Naive thymus-derived CD4-positive, alpha-beta T cell (primary cell): ENCODE measurements around the gene GPR146. TPM values are rescaled to one million over a fixed set of nuclear protein-coding genes. Genes with fewer than 3 reads are reported as not detected.

Experiments
- ATAC-seq: fragments of 150-1000 bp; cut with Tn5 transposase; 2 replicates; pipeline ENCODE4 v1.10.0; 2021; ENCODE audit warnings: mild to moderate bottlenecking, moderate library complexity
- CTCF ChIA-PET: fragments of 350-600 bp; sonication (Branson Sonifier 250); formaldehyde crosslinking; loops from one replicate; lab custom pipeline; 2021; ENCODE audit warnings: antibody characterized with exemption; lab: Charles Lee
- POLR2A ChIA-PET: fragments of 350-600 bp; sonication (Branson Sonifier 250); formaldehyde crosslinking; loops from one replicate; lab custom pipeline; 2021; ENCODE audit warnings: antibody characterized with exemption, inconsistent platforms; lab: Charles Lee
- DNase-seq, 9 donors: peaks; one replicate each; pipeline versions ENCODE4 v3.0.0 to v3.0.0-alpha.2; 2020 to 2022; ENCODE audit warnings: mixed read lengths in 1 of 9
- H3K27ac ChIP-seq: one replicate; pipeline ENCODE4 v1.7.0; 2013; ENCODE audit warnings: mild to moderate bottlenecking, low read depth, low read length, moderate library complexity
- H3K27me3 ChIP-seq, 2 donors: one replicate each; pipeline ENCODE4 v1.7.0; 2013; ENCODE audit warnings: low read length in 2 of 2, mild to moderate bottlenecking in 2 of 2, moderate library complexity in 2 of 2; ENCODE audit not compliant: control insufficient read depth in 2 of 2, insufficient read depth in 2 of 2
- H3K36me3 ChIP-seq, 3 experiments: 1 replicate in 2 of 3; 2 replicates in 1 of 3; pipeline ENCODE4 v1.7.0; 2013; ENCODE audit warnings: low read length in 3 of 3, mild to moderate bottlenecking in 3 of 3, moderate library complexity in 1 of 3; ENCODE audit not compliant: insufficient read depth in 3 of 3, control insufficient read depth in 2 of 3
- H3K4me1 ChIP-seq, 2 donors: one replicate each; pipeline ENCODE4 v1.7.0; 2013; ENCODE audit warnings: low read length in 2 of 2, mild to moderate bottlenecking in 2 of 2, moderate library complexity in 1 of 2; ENCODE audit not compliant: control insufficient read depth in 2 of 2, insufficient read depth in 2 of 2
- H3K4me3 ChIP-seq: 2 replicates; pipeline ENCODE4 v1.7.0; 2013; ENCODE audit warnings: mild to moderate bottlenecking, low read length
- H3K9me3 ChIP-seq, 3 experiments: 1 replicate in 2 of 3; 2 replicates in 1 of 3; pipeline ENCODE4 v1.7.0; 2013; ENCODE audit warnings: low read length in 3 of 3; ENCODE audit not compliant: control insufficient read depth in 2 of 3
- H3K27ac Mint-ChIP-seq, 9 donors: one replicate each; pipeline ENCODE4 v1.8.0; 2020 to 2022; ENCODE audit warnings: mixed read lengths in 9 of 9, mild to moderate bottlenecking in 8 of 9, moderate library complexity in 5 of 9, inconsistent platforms in 2 of 9
- H3K27me3 Mint-ChIP-seq, 5 donors: one replicate each; pipeline ENCODE4 v1.8.0; 2021 to 2022; ENCODE audit warnings: mixed read lengths in 5 of 5, mild to moderate bottlenecking in 1 of 5
- H3K36me3 Mint-ChIP-seq, 5 donors: one replicate each; pipeline ENCODE4 v1.8.0; 2020 to 2022; ENCODE audit warnings: mixed read lengths in 5 of 5, mild to moderate bottlenecking in 3 of 5, inconsistent platforms in 1 of 5
- H3K4me1 Mint-ChIP-seq, 7 donors: one replicate each; pipeline ENCODE4 v1.8.0; 2020 to 2022; ENCODE audit warnings: mixed read lengths in 7 of 7, mild to moderate bottlenecking in 3 of 7, inconsistent platforms in 1 of 7
- H3K4me3 Mint-ChIP-seq, 10 donors: one replicate each; pipeline ENCODE4 v1.8.0; 2020 to 2022; ENCODE audit warnings: mild to moderate bottlenecking in 10 of 10, mixed read lengths in 10 of 10, moderate library complexity in 6 of 10, inconsistent platforms in 2 of 10
- H3K9me3 Mint-ChIP-seq, 11 donors: one replicate each; pipeline ENCODE4 v1.8.0; 2020 to 2022; ENCODE audit warnings: mixed read lengths in 11 of 11, mild to moderate bottlenecking in 4 of 11, inconsistent platforms in 1 of 11, moderate library complexity in 1 of 11
- intact Hi-C, 2 donors: fragments of 100-400 bp; cut with micrococcal nuclease; formaldehyde crosslinking; loops; one replicate each; pipeline ENCODE4 v1.15.1; 2023
- polyA plus RNA-seq, 2 donors: library from polyadenylated mRNA; unstranded; fragments of 300-500 nt; fragmentation: Illumina TruSeq; gene quantifications; one replicate each; pipeline ENCODE4 v1.2.3, GENCODE V29; 2021
- total RNA-seq, 6 experiments: library from RNA in 5 of 6; stranded (reverse) in 5 of 6; gene quantifications; 1 replicate in 5 of 6; 2 replicates in 1 of 6; pipeline ENCODE4 v1.2.3 and lab custom pipeline; 2021 to 2026

The GPR146 gene
- total and polyA plus RNA-seq, 7 experiments from 2014 or later, result 10.1 to 26.5 (median 15.9) TPM

DNA sequence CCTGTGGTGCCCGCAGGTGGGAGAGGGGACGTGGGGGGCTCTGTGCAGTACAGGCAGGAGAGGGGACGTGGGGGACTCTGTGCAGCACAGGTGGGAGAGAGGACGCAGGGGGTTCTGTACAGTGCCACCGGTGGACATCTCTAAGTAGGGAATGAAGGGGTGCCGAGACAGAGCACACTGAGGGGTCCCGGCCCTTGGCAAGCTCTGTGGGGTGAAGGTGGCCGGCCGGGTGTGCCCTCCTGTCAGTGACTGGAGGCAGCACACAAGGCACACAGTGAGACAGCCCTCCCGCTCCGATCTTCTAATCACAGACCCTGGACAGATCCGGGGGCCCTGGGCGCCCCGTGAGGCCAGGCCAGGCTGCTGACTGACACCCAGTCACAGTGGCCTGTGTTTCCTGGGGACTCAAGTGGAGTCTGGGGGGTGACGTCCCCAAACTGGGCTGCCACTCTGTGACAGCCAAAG lies 11.2 kb downstream of the GPR146 start:
- Mint-ChIP-seq H3K36me3 (peaks cover 0 to 9% (median 0%) of the 10 kb centered on the region in 5 donors), H3K27me3 (no peaks in the 10 kb centered on the region), H3K4me1 (peaks cover 17 to 61% (median 36%) of the 10 kb centered on the region in 7 donors), H3K9me3 (no peaks in the 10 kb centered on the region), H3K4me3 (peak overlapping the region; percentile 86 to 99 (median 93)), H3K27ac (peak overlapping the region; percentile 59 to 93 (median 89))
- Histone ChIP-seq H3K27ac (peak overlapping the region; percentile 71), H3K9me3 (no peaks in the 10 kb centered on the region), H3K27me3 (no peaks in the 10 kb centered on the region), H3K4me1 (peaks cover 0 to 25% of the 10 kb centered on the region in 2 donors), H3K36me3 (peaks cover 0 to 11% (median 0%) of the 10 kb centered on the region in 3 experiments), H3K4me3 (peak overlapping the region; percentile 68)
- ChIA-PET POLR2A (interaction anchor here (1.0 to 4.1 kb wide), 6 partner anchors 10 to 80 kb away, joined by 3 to 52 read pairs (median 9); partner anchors contain the start of genes COX19 and GPR146), CTCF (interaction anchor here (1.5 to 4.8 kb wide), 3 partner anchors 10 to 61 kb away, joined by 10 to 42 read pairs (median 16); partner anchors contain the start of gene GPR146)
- intact Hi-C loops, result loop anchor here in 1 of 2 donors (1.0 kb wide), 2 partner anchors 11 to 27 kb away; partner anchors contain the start of gene GPR146
- ATAC-seq (peak; percentile 10), DNase-seq (peak in 1 of 9 donors; percentile 19)

DNA sequence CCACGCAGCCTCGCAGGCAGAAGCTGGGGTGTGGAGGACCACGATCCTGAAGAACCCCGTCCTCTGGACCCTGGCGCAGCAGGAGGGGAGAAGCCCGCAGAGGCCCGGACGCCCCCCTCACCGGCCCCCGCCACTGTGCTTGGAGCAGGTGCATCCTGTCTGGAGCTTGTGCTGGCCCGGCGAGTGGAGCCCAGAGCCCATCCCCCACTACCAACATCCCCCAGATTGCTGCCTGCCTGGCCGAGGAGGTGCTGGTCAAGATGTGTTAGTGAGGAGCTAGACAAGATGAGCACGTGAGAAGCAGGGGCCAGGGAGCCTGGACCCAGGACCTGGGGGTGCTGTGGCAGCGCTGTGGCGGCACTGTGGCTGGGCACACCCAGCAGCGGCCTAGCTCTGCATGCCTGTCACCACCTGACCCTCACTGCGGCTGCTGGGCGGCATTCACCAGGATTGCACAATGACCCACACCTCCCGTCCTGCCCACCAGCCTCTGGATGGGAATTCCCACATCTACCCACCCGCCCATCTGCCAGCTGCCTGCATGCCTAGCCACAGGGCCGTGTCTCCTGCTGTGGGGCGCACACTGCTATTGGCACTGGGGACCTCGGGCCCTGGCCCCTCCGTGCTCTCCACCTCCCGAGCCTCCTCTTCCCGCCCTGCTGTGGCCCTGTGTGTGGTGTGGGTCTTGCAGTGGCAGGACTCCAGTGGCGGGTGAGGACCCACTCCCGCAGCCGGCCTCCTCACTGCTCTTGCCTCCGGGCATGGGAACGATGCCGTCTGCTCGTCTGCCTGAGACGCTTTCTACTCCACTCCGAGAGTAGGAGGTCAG lies 11.8 kb downstream of the GPR146 start:
- ChIA-PET CTCF (interaction anchor here (1.3 to 4.8 kb wide), 4 partner anchors 9 to 63 kb away, joined by 6 to 42 read pairs (median 13); partner anchors contain the start of gene GPR146), POLR2A (interaction anchor here (1.0 to 4.1 kb wide), 5 partner anchors 9 to 81 kb away, joined by 3 to 52 read pairs (median 13); partner anchors contain the start of genes COX19 and GPR146)
- ATAC-seq (no peak), DNase-seq (no peak)
- peaks cover 0 to 9% (median 0%) of the 10 kb centered on the region in 5 donors for H3K36me3 Mint-ChIP-seq
- peaks cover 0 to 25% of the 10 kb centered on the region in 2 donors for H3K4me1 ChIP-seq
- H3K27ac Mint-ChIP-seq, result peak overlapping the region in 6 of 9 donors; percentile 72 to 93 (median 90)
- no peaks in the 10 kb centered on the region for H3K9me3 ChIP-seq
- no peaks in the 10 kb centered on the region for H3K27me3 ChIP-seq
- peak overlapping the region; percentile 86 to 99 (median 93) for H3K4me3 Mint-ChIP-seq
- peaks cover 0 to 11% (median 0%) of the 10 kb centered on the region in 3 experiments for H3K36me3 ChIP-seq
- peaks cover 17 to 60% (median 36%) of the 10 kb centered on the region in 7 donors for H3K4me1 Mint-ChIP-seq
- intact Hi-C loops, result loop anchor here in 1 of 2 donors (1.0 kb wide), 2 partner anchors 12 to 28 kb away; partner anchors contain the start of gene GPR146
- peak overlapping the region; percentile 68 for H3K4me3 ChIP-seq
- H3K9me3 Mint-ChIP-seq, result no peaks in the 10 kb centered on the region
- peak overlapping the region; percentile 71 for H3K27ac ChIP-seq
- H3K27me3 Mint-ChIP-seq, result no peaks in the 10 kb centered on the region

DNA sequence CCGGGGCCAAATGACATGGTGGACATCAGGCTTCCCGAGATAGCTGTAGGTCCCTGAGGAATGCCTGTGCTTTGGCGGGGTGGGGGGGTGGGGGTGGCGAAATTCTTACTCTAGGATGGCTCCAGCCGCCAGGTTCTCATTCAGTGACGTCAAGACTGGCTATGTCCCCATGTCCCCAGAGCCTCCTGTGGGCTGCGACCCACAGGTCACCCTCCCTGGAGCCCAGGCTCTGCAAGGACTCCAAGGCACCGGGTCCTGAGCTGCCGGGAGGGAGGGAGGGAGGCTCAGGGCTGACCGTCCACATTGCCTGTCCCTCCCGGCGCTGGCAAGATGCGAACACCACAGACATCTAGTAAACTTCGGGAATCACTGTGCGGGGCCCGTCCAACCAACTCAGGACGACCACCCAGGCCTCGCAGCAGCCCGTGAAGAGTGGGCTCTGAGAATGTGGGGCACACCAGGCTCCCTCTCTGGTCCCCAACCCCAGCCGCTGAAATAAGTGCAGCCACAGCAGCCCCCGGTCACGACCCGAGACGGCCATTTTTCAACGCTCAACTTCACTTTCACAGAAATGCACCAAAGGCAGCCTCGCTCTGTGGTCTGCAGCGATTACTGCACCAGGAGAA lies 12.6 kb downstream of the GPR146 start:
- H3K4me1 ChIP-seq, result peaks cover 0 to 25% of the 10 kb centered on the region in 2 donors
- peak overlapping the region in 1 of 9 donors; percentile 72 for H3K27ac Mint-ChIP-seq
- peak overlapping the region in 7 of 10 donors; percentile 14 to 99 (median 96) for H3K4me3 Mint-ChIP-seq
- H3K27ac ChIP-seq, result no peak overlapping the region
- ChIA-PET CTCF (interaction anchor here (0.6 to 1.3 kb wide), 2 partner anchors 64 to 74 kb away, joined by 4 to 6 read pairs; no protein-coding TSS in a partner anchor), POLR2A (interaction anchor here (1.6 to 4.1 kb wide), 3 partner anchors 9 to 82 kb away, joined by 5 to 52 read pairs (median 10); partner anchors contain the start of genes COX19 and GPR146)
- intact Hi-C loops, result no loop called here
- ATAC-seq (no peak), DNase-seq (no peak)
- no peaks in the 10 kb centered on the region for H3K27me3 ChIP-seq
- H3K4me1 Mint-ChIP-seq, result peaks cover 14 to 59% (median 32%) of the 10 kb centered on the region in 7 donors
- H3K27me3 Mint-ChIP-seq, result peaks cover 0 to under 1% (median 0%) of the 10 kb centered on the region in 5 donors
- peaks cover 0 to 9% (median 0%) of the 10 kb centered on the region in 5 donors for H3K36me3 Mint-ChIP-seq
- H3K4me3 ChIP-seq, result no peak overlapping the region
- H3K36me3 ChIP-seq, result peaks cover 0 to 11% (median 0%) of the 10 kb centered on the region in 3 experiments
- peaks cover 0 to 1% (median 0%) of the 10 kb centered on the region in 11 donors for H3K9me3 Mint-ChIP-seq
- H3K9me3 ChIP-seq, result no peaks in the 10 kb centered on the region

DNA sequence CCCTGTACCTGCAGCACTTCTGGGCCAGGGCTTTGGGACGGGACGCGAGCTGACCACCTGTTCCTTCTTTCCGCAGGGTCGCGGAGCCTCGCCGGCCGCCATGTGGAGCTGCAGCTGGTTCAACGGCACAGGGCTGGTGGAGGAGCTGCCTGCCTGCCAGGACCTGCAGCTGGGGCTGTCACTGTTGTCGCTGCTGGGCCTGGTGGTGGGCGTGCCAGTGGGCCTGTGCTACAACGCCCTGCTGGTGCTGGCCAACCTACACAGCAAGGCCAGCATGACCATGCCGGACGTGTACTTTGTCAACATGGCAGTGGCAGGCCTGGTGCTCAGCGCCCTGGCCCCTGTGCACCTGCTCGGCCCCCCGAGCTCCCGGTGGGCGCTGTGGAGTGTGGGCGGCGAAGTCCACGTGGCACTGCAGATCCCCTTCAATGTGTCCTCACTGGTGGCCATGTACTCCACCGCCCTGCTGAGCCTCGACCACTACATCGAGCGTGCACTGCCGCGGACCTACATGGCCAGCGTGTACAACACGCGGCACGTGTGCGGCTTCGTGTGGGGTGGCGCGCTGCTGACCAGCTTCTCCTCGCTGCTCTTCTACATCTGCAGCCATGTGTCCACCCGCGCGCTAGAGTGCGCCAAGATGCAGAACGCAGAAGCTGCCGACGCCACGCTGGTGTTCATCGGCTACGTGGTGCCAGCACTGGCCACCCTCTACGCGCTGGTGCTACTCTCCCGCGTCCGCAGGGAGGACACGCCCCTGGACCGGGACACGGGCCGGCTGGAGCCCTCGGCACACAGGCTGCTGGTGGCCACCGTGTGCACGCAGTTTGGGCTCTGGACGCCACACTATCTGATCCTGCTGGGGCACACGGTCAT lies 13.3 kb downstream of the GPR146 start:
- Mint-ChIP-seq H3K4me3 (peak overlapping the region in 6 of 10 donors; percentile 9 to 99 (median 63)), H3K4me1 (peaks cover 19 to 56% (median 27%) of the 10 kb centered on the region in 7 donors), H3K36me3 (peaks cover 0 to 9% (median 0%) of the 10 kb centered on the region in 5 donors), H3K27ac (no peak overlapping the region), H3K9me3 (peaks cover 0 to 1% (median 0%) of the 10 kb centered on the region in 11 donors), H3K27me3 (peaks cover 0 to 3% (median 0%) of the 10 kb centered on the region in 5 donors)
- ChIA-PET POLR2A (interaction anchor here (1.2 to 2.3 kb wide), 3 partner anchors 10 to 83 kb away, joined by 5 to 10 read pairs (median 5); partner anchors contain the start of genes COX19 and GPR146), CTCF (interaction anchor here (0.6 to 1.7 kb wide), 3 partner anchors 65 to 75 kb away, joined by 4 to 8 read pairs (median 6); no protein-coding TSS in a partner anchor)
- Histone ChIP-seq H3K27me3 (no peaks in the 10 kb centered on the region), H3K27ac (no peak overlapping the region), H3K4me3 (no peak overlapping the region), H3K4me1 (peaks cover 0 to 25% of the 10 kb centered on the region in 2 donors), H3K9me3 (no peaks in the 10 kb centered on the region), H3K36me3 (peaks cover 0 to 11% (median 0%) of the 10 kb centered on the region in 3 experiments)
- no peak for DNase-seq
- intact Hi-C loops, result no loop called here
- ATAC-seq, result no peak

DNA sequence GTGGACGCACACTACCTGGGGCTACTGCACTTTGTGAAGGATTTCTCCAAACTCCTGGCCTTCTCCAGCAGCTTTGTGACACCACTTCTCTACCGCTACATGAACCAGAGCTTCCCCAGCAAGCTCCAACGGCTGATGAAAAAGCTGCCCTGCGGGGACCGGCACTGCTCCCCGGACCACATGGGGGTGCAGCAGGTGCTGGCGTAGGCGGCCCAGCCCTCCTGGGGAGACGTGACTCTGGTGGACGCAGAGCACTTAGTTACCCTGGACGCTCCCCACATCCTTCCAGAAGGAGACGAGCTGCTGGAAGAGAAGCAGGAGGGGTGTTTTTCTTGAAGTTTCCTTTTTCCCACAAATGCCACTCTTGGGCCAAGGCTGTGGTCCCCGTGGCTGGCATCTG lies 14.0 kb downstream of the GPR146 start:
- Histone ChIP-seq H3K9me3 (no peaks in the 10 kb centered on the region), H3K27ac (no peak overlapping the region), H3K36me3 (peaks cover 0 to 11% (median 0%) of the 10 kb centered on the region in 3 experiments), H3K4me1 (peaks cover 0 to 25% of the 10 kb centered on the region in 2 donors), H3K27me3 (no peaks in the 10 kb centered on the region), H3K4me3 (no peak overlapping the region)
- Mint-ChIP-seq H3K36me3 (peaks cover 0 to 9% (median 0%) of the 10 kb centered on the region in 5 donors), H3K9me3 (peaks cover 0 to 1% (median 0%) of the 10 kb centered on the region in 11 donors), H3K4me1 (peaks cover 19 to 58% (median 27%) of the 10 kb centered on the region in 7 donors), H3K4me3 (peak overlapping the region in 6 of 10 donors; percentile 14 to 57 (median 34)), H3K27ac (no peak overlapping the region), H3K27me3 (peaks cover 0 to 3% (median 0%) of the 10 kb centered on the region in 5 donors)
- no peak for ATAC-seq
- intact Hi-C loops, result no loop called here
- ChIA-PET CTCF (interaction anchor here (0.7 to 1.7 kb wide), 2 partner anchors 40 to 65 kb away, joined by 3 to 8 read pairs; no protein-coding TSS in a partner anchor), POLR2A (interaction anchor here (0.9 to 2.3 kb wide), 5 partner anchors 11 to 83 kb away, joined by 4 to 10 read pairs (median 5); partner anchors contain the start of genes COX19 and GPR146)
- DNase-seq, result no peak
